Astrocyte of the cerebellum (primary cell): ENCODE measurements around the gene DCBLD1.
"Not testable (repeated sequence)": the region's sequence is repeated elsewhere in the genome, so short reads cannot be mapped to it uniquely, and the experiment has no call there.

Experiments used
- DNase-seq: peaks from one replicate; pipeline ENCODE4 v3.0.0-alpha.2; 2011; ENCODE audit warnings: low read depth
- H3K4me3 ChIP-seq: 2 replicates; pipeline ENCODE4 v1.5.1; 2011; ENCODE audit warnings: mild to moderate bottlenecking, low read depth, low read length, moderate library complexity
- CTCF ChIP-seq: IDR thresholded peaks from 2 replicates; pipeline ENCODE4 v1.5.1; 2012; ENCODE audit warnings: low read length, low read depth, moderate library complexity, mild to moderate bottlenecking; ENCODE audit errors: missing control alignments
- in situ Hi-C: cut with HindIII; loops from 2 replicates; pipeline ENCODE4 v1.10.0; 2017; ENCODE audit warnings: low sequenced_read_pairs

DCBLD1 gene

GRCh38 chr6:117509021-117509420 is 26.5 kb downstream of the DCBLD1 start:
- in situ Hi-C loops: no loop called here
- no peak overlapping the region for H3K4me3 ChIP-seq
- no peak for DNase-seq
- no peak for TF ChIP-seq CTCF

- H3K4me3 ChIP-seq: no peak overlapping the region
- in situ Hi-C loops: no loop called here
- TF ChIP-seq CTCF: no peak
- DNase-seq: no peak
Measured at GRCh38 chr6:117512056-117512828, 29.8 kb downstream of the DCBLD1 start.

GRCh38 chr6:117512987-117513573 is 30.6 kb downstream of the DCBLD1 start:
- H3K4me3 ChIP-seq: no peak overlapping the region
- no peak for TF ChIP-seq CTCF
- DNase-seq: no peak
- in situ Hi-C loops: no loop called here

GRCh38 chr6:117513778-117514365 is 31.4 kb downstream of the DCBLD1 start:
- no peak overlapping the region for H3K4me3 ChIP-seq
- no peak for TF ChIP-seq CTCF
- in situ Hi-C loops: no loop called here
- no peak for DNase-seq

- DNase-seq: no peak
- TF ChIP-seq CTCF: no peak
- in situ Hi-C loops: no loop called here
- H3K4me3 ChIP-seq: no peak overlapping the region
Measured at GRCh38 chr6:117514655-117515054, 32.2 kb downstream of the DCBLD1 start.

- in situ Hi-C loops: no loop called here
- DNase-seq: no peak
- no peak overlapping the region for H3K4me3 ChIP-seq
- TF ChIP-seq CTCF: no peak
Measured at GRCh38 chr6:117515326-117515725, 32.9 kb downstream of the DCBLD1 start.

- H3K4me3 ChIP-seq, in situ Hi-C loops: not testable (repeated sequence)
Measured at GRCh38 chr6:117517995-117518394, 35.5 kb downstream of the DCBLD1 start.

More at GRCh38 chr6:117517995-117518394, 35.5 kb downstream of the DCBLD1 start:
- not testable (repeated sequence) for DNase-seq
